Bronchial smooth muscle cell (primary cell): ENCODE results near the gene MPP7. TPM values are rescaled to one million over a fixed set of nuclear protein-coding genes. Genes with fewer than 3 reads are reported as not detected.

ENCODE experiments used
- total RNA-seq: library from RNA; depleted of rRNA; stranded (reverse); fragments of >200 nt; gene quantifications from 2 replicates; pipeline ENCODE4 v1.2.1, GENCODE V29; 2014

The MPP7 gene
- total RNA-seq, result under 0.01 and 0.26 TPM in 2 replicates

GRCh38 chr10:28302638-28303488, at the start of gene MPP7:
Gene MPP7 (minus strand): TSS chr10:28303064. CDS start chr10:28238604, 64,460 bp downstream.

Other genes starting within 250 kb of the MPP7 start
- gene WAC, start 230.1 kb upstream of the MPP7 start, total RNA-seq, result 29.4 and 29.9 TPM in 2 replicates